WERI-Rb-1 (cell line): ENCODE measurements around the gene ARHGEF37.

Experiments used
- DNase-seq: peaks from one replicate; pipeline ENCODE4 v3.0.0-alpha.2; 2020
- H3K27ac ChIP-seq: fragments of 250-450 bp; sonication (Bioruptor Pico); 2 replicates; pipeline ENCODE4 v1.5.1; 2020; ENCODE audit warnings: mild to moderate bottlenecking, moderate library complexity
- H3K27me3 ChIP-seq: fragments of 250-450 bp; sonication (Bioruptor Pico); 2 replicates; pipeline ENCODE4 v1.5.1; 2021; ENCODE audit warnings: mild to moderate bottlenecking, low read depth, moderate library complexity; ENCODE audit not compliant: insufficient read depth, severe bottlenecking
- H3K36me3 ChIP-seq: fragments of 250-450 bp; sonication (Bioruptor Pico); 2 replicates; pipeline ENCODE4 v1.5.1; 2020; ENCODE audit warnings: mild to moderate bottlenecking, moderate library complexity
- H3K4me3 ChIP-seq: 2 replicates; pipeline ENCODE4 v1.5.1; 2011; ENCODE audit warnings: low read depth, mild to moderate bottlenecking, control low read depth, low read length
- H3K9me3 ChIP-seq: fragments of 250-450 bp; sonication (Bioruptor Pico); 2 replicates; pipeline ENCODE4 v1.5.1; 2021; ENCODE audit warnings: mild to moderate bottlenecking, moderate library complexity; ENCODE audit not compliant: severe bottlenecking
- CTCF ChIP-seq: IDR thresholded peaks from 2 replicates; pipeline ENCODE4 v1.5.1; 2011; ENCODE audit warnings: low read depth, mild to moderate bottlenecking, control low read depth, inconsistent platforms, low read length

Gene ARHGEF37

GRCh38 chr5:149615976-149616375 lies 34.7 kb downstream of the ARHGEF37 start:
- H3K9me3 ChIP-seq, result no peaks in the 10 kb centered on the region
- H3K27ac ChIP-seq, result no peak overlapping the region
- H3K4me3 ChIP-seq, result no peak overlapping the region
- no peaks in the 10 kb centered on the region for H3K27me3 ChIP-seq
- H3K36me3 ChIP-seq, result no peaks in the 10 kb centered on the region
- no peak for TF ChIP-seq CTCF
- no peak for DNase-seq

- no peak overlapping the region for H3K27ac ChIP-seq
- TF ChIP-seq CTCF, result no peak
- no peak overlapping the region for H3K4me3 ChIP-seq
Measured at GRCh38 chr5:149616727-149617285, 35.5 kb downstream of the ARHGEF37 start.

GRCh38 chr5:149617760-149618306 lies 36.5 kb downstream of the ARHGEF37 start:
- TF ChIP-seq CTCF, result no peak
- H3K27ac ChIP-seq, result no peak overlapping the region
- H3K9me3 ChIP-seq, result no peaks in the 10 kb centered on the region
- H3K27me3 ChIP-seq, result no peaks in the 10 kb centered on the region
- H3K36me3 ChIP-seq, result no peaks in the 10 kb centered on the region
- no peak for DNase-seq
- no peak overlapping the region for H3K4me3 ChIP-seq

More at GRCh38 chr5:149616727-149617285, 35.5 kb downstream of the ARHGEF37 start:
- DNase-seq, result no peak
- Histone ChIP-seq H3K36me3 (no peaks in the 10 kb centered on the region), H3K9me3 (no peaks in the 10 kb centered on the region), H3K27me3 (no peaks in the 10 kb centered on the region)

GRCh38 chr5:149618581-149619248 lies 37.4 kb downstream of the ARHGEF37 start:
- TF ChIP-seq CTCF, result peak; percentile 69
- Histone ChIP-seq H3K4me3 (no peak overlapping the region), H3K36me3 (no peaks in the 10 kb centered on the region), H3K9me3 (no peaks in the 10 kb centered on the region), H3K27ac (no peak overlapping the region), H3K27me3 (no peaks in the 10 kb centered on the region)
- peak; percentile 71 for DNase-seq

DNA sequence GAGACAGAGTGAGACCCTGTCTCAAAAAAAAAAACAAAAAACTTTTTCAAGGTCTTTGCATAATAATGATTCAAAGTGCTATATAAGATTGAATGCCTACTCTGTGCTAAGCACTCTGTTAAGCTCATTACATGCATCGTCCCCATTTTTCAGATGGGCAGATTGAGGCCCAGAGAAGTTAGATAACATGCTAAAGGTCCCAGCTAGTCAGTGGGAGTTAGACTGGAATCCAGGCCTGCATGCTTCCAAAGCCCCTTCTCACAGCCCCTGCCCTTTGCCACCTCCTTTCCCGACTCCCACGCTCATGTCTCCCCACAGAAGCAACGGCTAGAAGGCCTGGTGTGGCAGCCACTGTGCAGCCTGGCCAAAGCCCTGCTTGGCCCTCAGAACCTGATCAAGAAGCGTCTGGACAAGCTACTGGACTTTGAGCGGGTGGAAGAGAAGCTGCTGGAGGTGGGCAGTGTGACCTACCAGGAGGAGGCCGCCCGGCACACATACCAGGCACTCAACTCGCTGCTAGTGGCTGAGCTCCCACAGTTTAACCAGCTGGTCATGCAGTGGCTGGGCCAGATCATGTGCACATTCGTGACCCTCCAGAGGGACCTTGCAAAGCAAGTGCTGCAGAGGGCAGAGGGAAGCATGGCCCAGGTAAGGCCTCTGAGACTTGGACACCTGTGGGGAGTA lies 40.3 kb downstream of the ARHGEF37 start:
- H3K27ac ChIP-seq, result no peak overlapping the region
- H3K4me3 ChIP-seq, result no peak overlapping the region
- no peak for TF ChIP-seq CTCF
- no peaks in the 10 kb centered on the region for H3K36me3 ChIP-seq
- DNase-seq, result no peak
- H3K9me3 ChIP-seq, result no peaks in the 10 kb centered on the region
- no peaks in the 10 kb centered on the region for H3K27me3 ChIP-seq
